ENCODE data around the gene GNA14. TPM values are rescaled to one million over a fixed set of nuclear protein-coding genes. Genes with fewer than 3 reads are reported as not detected.
"Not testable (repeated sequence)": the region's sequence is repeated elsewhere in the genome, so short reads cannot be mapped to it uniquely, and the experiment has no call there.

The GNA14 gene
- total RNA-seq, 1 donor, result 0.72 TPM

DNA sequence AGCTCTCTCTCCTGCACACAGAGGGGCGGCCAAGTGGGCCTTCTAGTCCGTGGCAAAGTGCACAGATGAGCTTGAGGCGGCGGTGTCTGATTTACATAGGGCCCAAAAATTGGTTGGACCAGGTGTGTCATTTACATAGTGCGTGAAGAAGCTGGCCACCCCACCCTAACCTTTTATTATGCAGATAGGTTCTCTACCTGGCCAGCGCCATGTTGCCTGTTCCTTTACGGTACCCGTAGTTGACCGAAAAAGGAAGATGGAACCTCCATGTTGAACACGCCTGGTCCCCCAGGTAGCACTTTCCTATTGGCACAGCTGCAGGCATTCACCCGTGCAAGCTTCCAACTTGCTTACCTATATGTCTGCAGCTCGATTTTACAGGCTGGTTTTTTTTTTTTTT lies 61.5 kb downstream of the GNA14 start:
- Histone ChIP-seq H3K4me3 (ENCODE audit: insufficient read depth, low read length) (no peak overlapping the region), H3K27me3 (ENCODE audit: insufficient read depth, low read length) (peaks cover 2% of the 10 kb centered on the region), H3K79me2 (ENCODE audit: insufficient read depth, low read length) (no peaks in the 10 kb centered on the region), H3K27ac (ENCODE audit: low read depth, low read length) (no peak overlapping the region), H2AFZ (ENCODE audit: low read length) (no peak overlapping the region), H4K20me1 (ENCODE audit: insufficient read depth, low read length) (no peaks in the 10 kb centered on the region), H3K4me1 (ENCODE audit: insufficient read depth, low read length) (peaks cover 3% of the 10 kb centered on the region), H3K4me2 (ENCODE audit: insufficient read depth, low read length) (no peak overlapping the region), H3K9me3 (ENCODE audit: low read depth, low read length) (no peaks in the 10 kb centered on the region), H3K36me3 (ENCODE audit: insufficient read depth, low read length) (no peaks in the 10 kb centered on the region)
- no peak for DNase-seq (ENCODE audit: insufficient read length, low spot score, missing footprints)
- TF ChIP-seq, protein P1, sequence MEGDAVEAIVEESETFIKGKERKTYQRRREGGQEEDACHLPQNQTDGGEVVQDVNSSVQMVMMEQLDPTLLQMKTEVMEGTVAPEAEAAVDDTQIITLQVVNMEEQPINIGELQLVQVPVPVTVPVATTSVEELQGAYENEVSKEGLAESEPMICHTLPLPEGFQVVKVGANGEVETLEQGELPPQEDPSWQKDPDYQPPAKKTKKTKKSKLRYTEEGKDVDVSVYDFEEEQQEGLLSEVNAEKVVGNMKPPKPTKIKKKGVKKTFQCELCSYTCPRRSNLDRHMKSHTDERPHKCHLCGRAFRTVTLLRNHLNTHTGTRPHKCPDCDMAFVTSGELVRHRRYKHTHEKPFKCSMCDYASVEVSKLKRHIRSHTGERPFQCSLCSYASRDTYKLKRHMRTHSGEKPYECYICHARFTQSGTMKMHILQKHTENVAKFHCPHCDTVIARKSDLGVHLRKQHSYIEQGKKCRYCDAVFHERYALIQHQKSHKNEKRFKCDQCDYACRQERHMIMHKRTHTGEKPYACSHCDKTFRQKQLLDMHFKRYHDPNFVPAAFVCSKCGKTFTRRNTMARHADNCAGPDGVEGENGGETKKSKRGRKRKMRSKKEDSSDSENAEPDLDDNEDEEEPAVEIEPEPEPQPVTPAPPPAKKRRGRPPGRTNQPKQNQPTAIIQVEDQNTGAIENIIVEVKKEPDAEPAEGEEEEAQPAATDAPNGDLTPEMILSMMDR (IDR thresholded peaks at IDR 0.05; ENCODE audit: extremely low read depth, low read depth, low read length), result no peak

GRCh38 chr9:77585335-77585786 lies 62.8 kb downstream of the GNA14 start:
- H3K36me3 ChIP-seq (ENCODE audit: insufficient read depth, low read length), result no peaks in the 10 kb centered on the region
- TF ChIP-seq, protein P1 (IDR thresholded peaks at IDR 0.05; ENCODE audit: extremely low read depth, low read depth, low read length), result no peak
- DNase-seq (ENCODE audit: insufficient read length, low spot score, missing footprints), result no peak

GRCh38 chr9:77584927-77585326 lies 63.2 kb downstream of the GNA14 start:
- H3K36me3 ChIP-seq (ENCODE audit: insufficient read depth, low read length); H3K4me3 ChIP-seq (ENCODE audit: insufficient read depth, low read length); H3K79me2 ChIP-seq (ENCODE audit: insufficient read depth, low read length); H3K27me3 ChIP-seq (ENCODE audit: insufficient read depth, low read length); H3K27ac ChIP-seq (ENCODE audit: low read depth, low read length); H3K9me3 ChIP-seq (ENCODE audit: low read depth, low read length); H3K4me2 ChIP-seq (ENCODE audit: insufficient read depth, low read length); H4K20me1 ChIP-seq (ENCODE audit: insufficient read depth, low read length); H3K4me1 ChIP-seq (ENCODE audit: insufficient read depth, low read length); DNase-seq (ENCODE audit: insufficient read length, low spot score, missing footprints); H2AFZ ChIP-seq (ENCODE audit: low read length): not testable (repeated sequence)

More at GRCh38 chr9:77585335-77585786, 62.8 kb downstream of the GNA14 start:
- Histone ChIP-seq H3K79me2 (ENCODE audit: insufficient read depth, low read length) (no peaks in the 10 kb centered on the region), H3K4me1 (ENCODE audit: insufficient read depth, low read length) (peaks cover 3% of the 10 kb centered on the region), H4K20me1 (ENCODE audit: insufficient read depth, low read length) (no peaks in the 10 kb centered on the region), H2AFZ (ENCODE audit: low read length) (no peak overlapping the region), H3K4me3 (ENCODE audit: insufficient read depth, low read length) (no peak overlapping the region), H3K27me3 (ENCODE audit: insufficient read depth, low read length) (peaks cover 2% of the 10 kb centered on the region), H3K9me3 (ENCODE audit: low read depth, low read length) (no peaks in the 10 kb centered on the region), H3K4me2 (ENCODE audit: insufficient read depth, low read length) (no peak overlapping the region), H3K27ac (ENCODE audit: low read depth, low read length) (no peak overlapping the region)

GRCh38 chr9:77582961-77583576 lies 65.1 kb downstream of the GNA14 start:
- no peaks in the 10 kb centered on the region for H3K79me2 ChIP-seq (ENCODE audit: insufficient read depth, low read length)

More at GRCh38 chr9:77582961-77583576, 65.1 kb downstream of the GNA14 start:
- H3K27ac ChIP-seq (ENCODE audit: low read depth, low read length), result no peak overlapping the region
- no peak for DNase-seq (ENCODE audit: insufficient read length, low spot score, missing footprints)
- H3K9me3 ChIP-seq (ENCODE audit: low read depth, low read length), result no peaks in the 10 kb centered on the region
- H3K4me1 ChIP-seq (ENCODE audit: insufficient read depth, low read length), result no peaks in the 10 kb centered on the region
- no peak overlapping the region for H3K4me3 ChIP-seq (ENCODE audit: insufficient read depth, low read length)
- no peaks in the 10 kb centered on the region for H4K20me1 ChIP-seq (ENCODE audit: insufficient read depth, low read length)
- H3K27me3 ChIP-seq (ENCODE audit: insufficient read depth, low read length), result peaks cover 2% of the 10 kb centered on the region
- H3K36me3 ChIP-seq (ENCODE audit: insufficient read depth, low read length), result no peaks in the 10 kb centered on the region
- H2AFZ ChIP-seq (ENCODE audit: low read length), result no peak overlapping the region
- TF ChIP-seq, protein P1 (IDR thresholded peaks at IDR 0.05; ENCODE audit: extremely low read depth, low read depth, low read length), result no peak
- no peak overlapping the region for H3K4me2 ChIP-seq (ENCODE audit: insufficient read depth, low read length)

Measured in osteoblast (primary cell).